ENCODE data around the gene MERTK.

DNA sequence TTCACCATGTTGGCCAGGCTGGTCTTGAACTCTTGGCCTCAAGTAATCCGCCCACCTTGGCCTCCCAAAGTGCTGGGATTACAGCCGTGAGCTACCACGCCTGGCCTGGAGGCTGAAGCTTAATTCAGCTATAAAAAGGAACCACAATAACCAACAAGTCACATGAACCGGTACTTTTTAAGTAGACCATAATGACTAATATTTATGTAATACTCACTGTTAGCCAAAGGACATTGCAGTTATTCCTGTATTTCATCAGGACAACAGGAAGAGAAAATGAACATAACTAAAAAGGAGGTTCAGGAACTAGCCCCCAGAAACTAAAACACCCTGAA, 107.6 kb downstream of the MERTK start:
- TF ChIP-seq, protein P1, sequence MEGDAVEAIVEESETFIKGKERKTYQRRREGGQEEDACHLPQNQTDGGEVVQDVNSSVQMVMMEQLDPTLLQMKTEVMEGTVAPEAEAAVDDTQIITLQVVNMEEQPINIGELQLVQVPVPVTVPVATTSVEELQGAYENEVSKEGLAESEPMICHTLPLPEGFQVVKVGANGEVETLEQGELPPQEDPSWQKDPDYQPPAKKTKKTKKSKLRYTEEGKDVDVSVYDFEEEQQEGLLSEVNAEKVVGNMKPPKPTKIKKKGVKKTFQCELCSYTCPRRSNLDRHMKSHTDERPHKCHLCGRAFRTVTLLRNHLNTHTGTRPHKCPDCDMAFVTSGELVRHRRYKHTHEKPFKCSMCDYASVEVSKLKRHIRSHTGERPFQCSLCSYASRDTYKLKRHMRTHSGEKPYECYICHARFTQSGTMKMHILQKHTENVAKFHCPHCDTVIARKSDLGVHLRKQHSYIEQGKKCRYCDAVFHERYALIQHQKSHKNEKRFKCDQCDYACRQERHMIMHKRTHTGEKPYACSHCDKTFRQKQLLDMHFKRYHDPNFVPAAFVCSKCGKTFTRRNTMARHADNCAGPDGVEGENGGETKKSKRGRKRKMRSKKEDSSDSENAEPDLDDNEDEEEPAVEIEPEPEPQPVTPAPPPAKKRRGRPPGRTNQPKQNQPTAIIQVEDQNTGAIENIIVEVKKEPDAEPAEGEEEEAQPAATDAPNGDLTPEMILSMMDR (IDR thresholded peaks at IDR 0.05), result no peak
- no peak for TF ChIP-seq POLR2A (IDR thresholded peaks at IDR 0.05)

Measured in ovary (tissue), 3 donors.